CMK (cell line): ENCODE results near the gene NSF.
"Not testable (repeated sequence)": the region's sequence is repeated elsewhere in the genome, so short reads cannot be mapped to it uniquely, and the experiment has no call there.

Experiments
- DNase-seq: peaks from one replicate; pipeline ENCODE4 v3.0.0-alpha.2; 2010; ENCODE audit warnings: low read depth

NSF gene

GRCh38 chr17:46774108-46774737 is 183.8 kb downstream of the NSF start:
- no peak for DNase-seq

- DNase-seq, result no peak
These were observed 186.0 kb downstream of the NSF start for GRCh38 chr17:46776298-46777005.

- DNase-seq, result no peak
These were observed 187.8 kb downstream of the NSF start for GRCh38 chr17:46777943-46778915.

- no peak for DNase-seq
These were observed 189.5 kb downstream of the NSF start for GRCh38 chr17:46780003-46780373.

GRCh38 chr17:46782250-46782953 is 191.9 kb downstream of the NSF start:
- DNase-seq, result no peak

GRCh38 chr17:46783031-46783593 is 192.6 kb downstream of the NSF start:
- DNase-seq, result no peak

- DNase-seq, result no peak
These were observed 195.2 kb downstream of the NSF start for GRCh38 chr17:46785696-46786095.

- DNase-seq, result no peak
These were observed 197.0 kb downstream of the NSF start for GRCh38 chr17:46787478-46787877.

GRCh38 chr17:46788300-46788699 is 197.8 kb downstream of the NSF start:
- no peak for DNase-seq

GRCh38 chr17:46788796-46789195 is 198.3 kb downstream of the NSF start:
- DNase-seq, result no peak

- no peak for DNase-seq
These were observed 199.1 kb downstream of the NSF start for GRCh38 chr17:46789610-46790009.

- no peak for DNase-seq
These were observed 199.7 kb downstream of the NSF start for GRCh38 chr17:46790216-46790615.

GRCh38 chr17:46791531-46791930 is 201.1 kb downstream of the NSF start:
- DNase-seq, result no peak

GRCh38 chr17:46792071-46792470 is 201.6 kb downstream of the NSF start:
- DNase-seq, result no peak

GRCh38 chr17:46793023-46793422 is 202.6 kb downstream of the NSF start:
- DNase-seq, result not testable (repeated sequence)

- no peak for DNase-seq
These were observed 203.1 kb downstream of the NSF start for GRCh38 chr17:46793541-46793940.

GRCh38 chr17:46794318-46794717 is 203.8 kb downstream of the NSF start:
- DNase-seq, result no peak

- no peak for DNase-seq
These were observed 205.0 kb downstream of the NSF start for GRCh38 chr17:46795379-46795952.

- no peak for DNase-seq
These were observed 205.6 kb downstream of the NSF start for GRCh38 chr17:46796084-46796483.

- no peak for DNase-seq
These were observed 206.1 kb downstream of the NSF start for GRCh38 chr17:46796524-46796923.

GRCh38 chr17:46796956-46797530 is 206.6 kb downstream of the NSF start:
- no peak for DNase-seq
